RWPE2 (cell line): ENCODE measurements around the gene IRGQ.

Experiments
- ATAC-seq: fragments of 200-7000 bp; cut with Tn5 transposase; 3 replicates; pipeline ENCODE4 v1.9.1; 2021; ENCODE audit warnings: low read depth
- DNase-seq: peaks from one replicate; pipeline ENCODE4 v3.0.0-alpha.2; 2020; ENCODE audit warnings: low spot score
- H3K27ac ChIP-seq: fragments of 450-650 bp; 2 replicates; pipeline ENCODE4 v1.5.1; 2017; ENCODE audit warnings: mild to moderate bottlenecking; ENCODE audit not compliant: poor library complexity, severe bottlenecking
- H3K27me3 ChIP-seq: fragments of 250-450 bp; sonication (Bioruptor Pico); 2 replicates; pipeline ENCODE4 v1.5.1; 2021; ENCODE audit warnings: mild to moderate bottlenecking, moderate library complexity; ENCODE audit not compliant: insufficient read depth, poor library complexity, severe bottlenecking
- H3K36me3 ChIP-seq: fragments of 250-450 bp; sonication (Bioruptor Pico); 2 replicates; pipeline ENCODE4 v1.5.1; 2020; ENCODE audit warnings: low read depth, mild to moderate bottlenecking, moderate library complexity
- H3K4me1 ChIP-seq: fragments of 250-450 bp; sonication (Bioruptor Pico); 2 replicates; pipeline ENCODE4 v1.5.1; 2021; ENCODE audit warnings: mild to moderate bottlenecking, moderate library complexity; ENCODE audit not compliant: insufficient read depth, poor library complexity, severe bottlenecking
- H3K4me3 ChIP-seq: fragments of 250-450 bp; sonication (Bioruptor Pico); 2 replicates; pipeline ENCODE4 v1.5.1; 2021; ENCODE audit warnings: mild to moderate bottlenecking, moderate library complexity; ENCODE audit not compliant: severe bottlenecking
- H3K9me3 ChIP-seq: fragments of 250-450 bp; sonication (Bioruptor Pico); 2 replicates; pipeline ENCODE4 v1.5.1; 2021; ENCODE audit warnings: mild to moderate bottlenecking, moderate library complexity; ENCODE audit not compliant: severe bottlenecking
- TF ChIP-seq, protein P1 (sequence below): fragments of 450-650 bp; IDR thresholded peaks from one replicate; pipeline ENCODE4 v1.5.1; 2017; ENCODE audit warnings: mild to moderate bottlenecking, moderate library complexity; ENCODE audit not compliant: poor library complexity, severe bottlenecking

The IRGQ gene

DNA sequence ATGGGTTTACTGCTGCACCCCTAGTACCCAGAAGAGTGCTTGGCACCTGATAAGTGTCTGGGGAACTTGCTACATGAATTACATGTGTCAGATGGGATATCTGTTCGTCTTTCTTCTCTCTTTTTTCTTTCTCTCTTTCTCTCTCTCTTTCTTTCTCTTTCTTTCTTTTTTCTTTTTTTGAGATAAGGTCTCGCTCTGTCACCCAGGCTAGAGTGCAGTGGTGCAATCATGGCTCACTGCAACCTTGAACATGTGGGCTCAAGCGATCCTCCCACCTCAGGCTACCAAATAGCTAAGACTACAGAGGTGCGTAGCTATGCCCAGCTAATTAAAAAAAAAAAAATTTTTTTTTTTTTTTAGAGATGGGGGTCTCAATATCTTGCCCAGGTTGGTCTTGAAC lies 37.6 kb upstream of the IRGQ start:
- Histone ChIP-seq H3K27me3 (peaks cover 8% of the 10 kb centered on the region), H3K4me3 (no peak overlapping the region), H3K36me3 (no peaks in the 10 kb centered on the region), H3K9me3 (no peaks in the 10 kb centered on the region), H3K4me1 (peaks cover 8% of the 10 kb centered on the region), H3K27ac (no peak overlapping the region)
- TF ChIP-seq, protein P1, sequence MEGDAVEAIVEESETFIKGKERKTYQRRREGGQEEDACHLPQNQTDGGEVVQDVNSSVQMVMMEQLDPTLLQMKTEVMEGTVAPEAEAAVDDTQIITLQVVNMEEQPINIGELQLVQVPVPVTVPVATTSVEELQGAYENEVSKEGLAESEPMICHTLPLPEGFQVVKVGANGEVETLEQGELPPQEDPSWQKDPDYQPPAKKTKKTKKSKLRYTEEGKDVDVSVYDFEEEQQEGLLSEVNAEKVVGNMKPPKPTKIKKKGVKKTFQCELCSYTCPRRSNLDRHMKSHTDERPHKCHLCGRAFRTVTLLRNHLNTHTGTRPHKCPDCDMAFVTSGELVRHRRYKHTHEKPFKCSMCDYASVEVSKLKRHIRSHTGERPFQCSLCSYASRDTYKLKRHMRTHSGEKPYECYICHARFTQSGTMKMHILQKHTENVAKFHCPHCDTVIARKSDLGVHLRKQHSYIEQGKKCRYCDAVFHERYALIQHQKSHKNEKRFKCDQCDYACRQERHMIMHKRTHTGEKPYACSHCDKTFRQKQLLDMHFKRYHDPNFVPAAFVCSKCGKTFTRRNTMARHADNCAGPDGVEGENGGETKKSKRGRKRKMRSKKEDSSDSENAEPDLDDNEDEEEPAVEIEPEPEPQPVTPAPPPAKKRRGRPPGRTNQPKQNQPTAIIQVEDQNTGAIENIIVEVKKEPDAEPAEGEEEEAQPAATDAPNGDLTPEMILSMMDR: no peak
- DNase-seq (no peak), ATAC-seq (no peak)

DNA sequence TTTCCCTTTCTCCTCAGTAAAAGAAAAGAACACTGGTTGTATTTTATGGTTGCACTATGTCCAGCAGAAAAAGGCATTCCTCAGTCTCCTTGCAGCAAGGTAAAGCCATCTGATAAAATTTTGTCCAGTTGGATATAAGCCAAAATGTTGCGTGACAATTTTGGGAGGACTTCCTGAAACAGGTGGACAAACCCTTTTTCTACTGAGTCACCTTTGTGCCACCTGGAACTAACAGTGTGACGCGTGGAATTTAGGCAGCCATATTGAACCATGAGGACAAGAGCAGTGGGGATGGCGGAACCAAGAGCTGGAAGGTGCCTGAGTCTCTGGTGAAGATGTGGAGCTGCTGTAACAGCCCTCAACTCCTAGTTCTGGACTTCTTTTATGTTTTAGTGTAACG lies 35.6 kb upstream of the IRGQ start:
- TF ChIP-seq, protein P1: no peak
- Histone ChIP-seq H3K4me3 (no peak overlapping the region), H3K9me3 (no peaks in the 10 kb centered on the region), H3K27me3 (no peaks in the 10 kb centered on the region), H3K27ac (no peak overlapping the region), H3K36me3 (no peaks in the 10 kb centered on the region), H3K4me1 (peaks cover 8% of the 10 kb centered on the region)
- ATAC-seq (no peak), DNase-seq (no peak)

DNA sequence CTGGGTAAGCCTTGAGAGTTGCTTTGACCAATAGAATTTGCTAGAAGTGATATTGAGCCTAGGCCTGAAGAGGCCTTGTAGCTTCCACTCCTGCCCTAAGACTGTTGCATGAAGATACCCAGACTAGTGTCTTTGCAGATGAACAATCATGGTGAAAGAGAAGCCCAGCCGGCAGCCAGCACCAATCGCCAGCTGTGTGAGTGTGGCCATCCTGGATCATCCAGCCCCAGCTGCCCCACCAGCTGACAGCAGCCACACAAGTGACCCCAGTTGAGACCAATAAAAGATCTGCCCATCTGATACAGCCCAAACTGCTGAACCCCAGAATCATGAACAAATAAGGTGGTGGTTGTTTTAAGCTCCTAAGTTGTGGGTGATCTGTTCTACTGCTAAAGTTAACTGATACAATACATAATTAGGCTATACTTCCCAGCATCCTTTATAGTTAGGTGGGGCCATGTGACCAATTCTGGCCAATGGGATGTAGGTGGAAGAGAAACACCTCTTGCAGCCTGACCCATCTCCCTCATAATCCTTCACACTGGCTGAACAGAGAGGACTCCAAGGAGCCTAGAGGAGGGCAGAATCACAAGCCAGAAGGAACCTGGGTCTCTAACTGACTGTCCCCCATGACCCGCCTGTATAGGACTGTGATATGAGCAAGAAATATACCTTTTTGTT lies 32.9 kb upstream of the IRGQ start:
- DNase-seq: no peak
- no peak overlapping the region for H3K4me3 ChIP-seq
- TF ChIP-seq, protein P1: no peak
- no peaks in the 10 kb centered on the region for H3K4me1 ChIP-seq
- no peaks in the 10 kb centered on the region for H3K9me3 ChIP-seq
- ATAC-seq: no peak
- H3K27me3 ChIP-seq: no peaks in the 10 kb centered on the region
- no peaks in the 10 kb centered on the region for H3K36me3 ChIP-seq
- no peak overlapping the region for H3K27ac ChIP-seq

DNA sequence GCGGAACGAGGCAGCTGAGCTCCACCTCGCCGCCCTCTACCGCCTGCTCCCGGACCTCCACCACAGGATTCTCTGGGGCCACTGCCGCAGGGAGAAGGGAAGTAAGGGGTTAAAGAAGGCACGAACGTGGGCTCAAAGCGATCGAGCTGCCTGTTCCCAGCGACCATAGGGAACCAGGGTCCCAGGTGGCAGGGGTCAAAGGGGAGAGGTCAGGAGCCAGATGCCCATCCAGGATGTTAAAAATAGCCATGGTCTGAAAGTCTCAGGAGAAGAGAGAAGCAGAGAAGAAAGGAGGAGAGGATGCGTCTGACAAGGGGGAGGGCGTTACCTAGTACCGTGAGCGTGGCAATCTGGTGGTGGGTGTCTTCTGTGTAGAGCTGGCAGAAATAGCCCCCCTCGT lies 30.9 kb upstream of the IRGQ start:
- Histone ChIP-seq H3K27me3 (no peaks in the 10 kb centered on the region), H3K27ac (no peak overlapping the region), H3K4me1 (no peaks in the 10 kb centered on the region), H3K9me3 (no peaks in the 10 kb centered on the region), H3K36me3 (no peaks in the 10 kb centered on the region), H3K4me3 (no peak overlapping the region)
- DNase-seq (no peak), ATAC-seq (no peak)
- TF ChIP-seq, protein P1: no peak

DNA sequence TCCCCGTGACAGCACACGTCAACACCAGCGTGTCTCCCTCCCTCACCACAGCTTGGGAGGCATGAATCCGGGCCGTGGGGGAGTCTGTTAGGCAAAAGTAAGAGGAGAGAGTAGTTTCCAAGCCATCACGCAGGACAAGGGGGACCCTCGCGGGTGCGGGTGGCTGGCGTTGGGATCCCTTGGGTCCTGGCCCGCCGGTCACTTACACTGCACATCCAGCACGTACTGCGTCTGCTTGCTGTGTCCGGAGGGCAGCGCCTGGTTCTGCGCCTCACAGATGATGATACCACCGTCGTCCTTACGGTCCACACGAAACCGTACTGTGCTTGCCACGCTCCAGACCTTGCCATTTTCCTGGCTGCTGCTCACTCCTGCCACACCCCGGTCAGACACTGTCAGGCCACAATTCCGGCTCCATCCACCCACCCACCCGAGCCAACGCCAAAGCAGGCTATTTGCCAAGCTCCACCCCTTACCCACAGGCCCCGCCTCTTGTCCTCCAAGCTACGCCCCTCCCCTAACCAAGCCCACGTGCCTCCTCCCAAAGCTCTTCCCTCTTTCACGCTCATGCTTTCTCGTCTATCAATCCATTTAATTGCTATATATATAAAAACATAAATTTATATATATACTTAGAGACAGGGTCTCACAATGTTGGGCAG lies 30.1 kb upstream of the IRGQ start:
- no peak overlapping the region for H3K4me3 ChIP-seq
- TF ChIP-seq, protein P1: no peak
- ATAC-seq (no peak), DNase-seq (no peak)
- H3K27ac ChIP-seq: no peak overlapping the region
- no peaks in the 10 kb centered on the region for H3K27me3 ChIP-seq
- no peaks in the 10 kb centered on the region for H3K4me1 ChIP-seq
- H3K36me3 ChIP-seq: no peaks in the 10 kb centered on the region
- no peaks in the 10 kb centered on the region for H3K9me3 ChIP-seq
